Muscle layer of colon (tissue), 2 donors: Measurements from ENCODE around the gene MAN1C1.

Experiments
- H3K27ac ChIP-seq: one replicate; pipeline ENCODE4 v1.7.0; 2013; ENCODE audit warnings: low read depth, mild to moderate bottlenecking, low read length, moderate library complexity
- H3K27me3 ChIP-seq, 2 donors: one replicate each; pipeline ENCODE4 v1.7.0; 2013; ENCODE audit warnings: low read length in 2 of 2, mild to moderate bottlenecking in 2 of 2; ENCODE audit not compliant: insufficient read depth in 2 of 2, control insufficient read depth in 1 of 2
- H3K36me3 ChIP-seq: one replicate; pipeline ENCODE4 v1.7.0; 2013; ENCODE audit warnings: mild to moderate bottlenecking, low read length; ENCODE audit not compliant: insufficient read depth
- H3K4me1 ChIP-seq: one replicate; pipeline ENCODE4 v1.7.0; 2013; ENCODE audit warnings: mild to moderate bottlenecking, low read length; ENCODE audit not compliant: insufficient read depth
- H3K4me3 ChIP-seq, 2 donors: one replicate each; pipeline ENCODE4 v1.7.0; 2013; ENCODE audit warnings: low read length in 2 of 2, low read depth in 1 of 2, mild to moderate bottlenecking in 1 of 2, moderate library complexity in 1 of 2
- H3K9ac ChIP-seq: one replicate; pipeline ENCODE4 v1.7.0; 2013; ENCODE audit warnings: low read length
- H3K9me3 ChIP-seq: one replicate; pipeline ENCODE4 v1.7.0; 2013; ENCODE audit warnings: mild to moderate bottlenecking, low read length
- donor health status: abdominal sarcoma.
- donor health status: Adenocarcinoma of cecum.

Gene MAN1C1

DNA sequence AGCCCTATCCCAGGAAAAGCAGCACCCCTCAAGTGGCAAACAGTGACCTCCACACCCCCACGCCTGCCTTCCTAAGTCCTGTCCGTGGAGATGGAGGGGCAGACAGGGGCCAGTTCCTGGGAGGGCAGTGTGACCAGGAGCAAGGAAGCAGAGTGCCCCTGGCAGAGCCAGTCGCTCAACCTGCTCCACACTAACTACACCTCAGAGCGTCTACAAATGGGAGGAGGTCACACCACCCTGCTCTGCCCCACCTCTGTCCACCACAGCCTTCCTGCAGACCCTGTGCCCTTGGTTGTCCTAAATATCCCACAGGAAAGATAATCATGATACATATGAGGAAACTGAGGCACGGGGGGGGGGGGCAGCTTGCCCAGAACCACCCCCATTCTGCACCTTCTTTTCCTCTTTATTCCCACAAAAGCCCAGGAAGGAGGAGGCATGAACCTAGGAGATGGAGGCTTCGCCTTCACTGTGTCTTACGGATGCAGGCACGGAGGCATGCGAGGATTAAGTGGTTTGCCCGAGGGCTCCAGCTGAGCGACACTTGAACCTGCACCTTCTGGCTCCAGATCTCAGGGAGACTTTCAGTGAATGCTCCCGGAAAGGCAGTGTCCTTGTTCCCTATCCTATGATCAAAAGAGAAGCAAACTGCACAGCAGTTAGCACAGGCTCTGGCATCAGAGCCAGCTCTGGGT is 140.7 kb downstream of the MAN1C1 start:
- Histone ChIP-seq H3K27ac (no peak overlapping the region), H3K36me3 (peaks cover 16% of the 10 kb centered on the region), H3K27me3 (no peaks in the 10 kb centered on the region), H3K9ac (no peak overlapping the region), H3K9me3 (no peaks in the 10 kb centered on the region), H3K4me3 (no peak overlapping the region), H3K4me1 (peaks cover 15% of the 10 kb centered on the region)

DNA sequence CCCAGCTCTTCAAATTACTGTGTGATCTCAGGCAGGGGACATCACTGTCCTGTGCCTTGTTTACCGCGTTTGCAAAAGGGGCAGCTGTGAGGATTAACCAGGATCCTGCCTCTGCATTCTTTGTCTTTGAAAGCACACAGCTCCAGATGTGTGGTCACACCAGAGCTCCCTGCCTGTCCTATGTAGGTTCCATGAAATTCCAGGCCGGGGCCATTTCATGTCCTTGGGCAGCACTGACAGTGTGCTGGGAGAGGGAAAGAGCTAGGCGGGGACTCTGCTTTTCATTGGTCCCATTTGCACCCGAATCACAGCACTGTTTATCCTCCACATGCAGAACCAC is 141.2 kb downstream of the MAN1C1 start:
- Histone ChIP-seq H3K9me3 (no peaks in the 10 kb centered on the region), H3K36me3 (peaks cover 16% of the 10 kb centered on the region), H3K4me3 (no peak overlapping the region), H3K27ac (no peak overlapping the region), H3K27me3 (no peaks in the 10 kb centered on the region), H3K4me1 (peaks cover 15% of the 10 kb centered on the region), H3K9ac (no peak overlapping the region)

- Histone ChIP-seq H3K36me3 (peaks cover 17% of the 10 kb centered on the region), H3K4me1 (peaks cover 13% of the 10 kb centered on the region), H3K9ac (no peak overlapping the region), H3K4me3 (no peak overlapping the region), H3K9me3 (no peaks in the 10 kb centered on the region), H3K27ac (no peak overlapping the region), H3K27me3 (no peaks in the 10 kb centered on the region)
These were observed 142.0 kb downstream of the MAN1C1 start for GRCh38 chr1:25758466-25759070.

DNA sequence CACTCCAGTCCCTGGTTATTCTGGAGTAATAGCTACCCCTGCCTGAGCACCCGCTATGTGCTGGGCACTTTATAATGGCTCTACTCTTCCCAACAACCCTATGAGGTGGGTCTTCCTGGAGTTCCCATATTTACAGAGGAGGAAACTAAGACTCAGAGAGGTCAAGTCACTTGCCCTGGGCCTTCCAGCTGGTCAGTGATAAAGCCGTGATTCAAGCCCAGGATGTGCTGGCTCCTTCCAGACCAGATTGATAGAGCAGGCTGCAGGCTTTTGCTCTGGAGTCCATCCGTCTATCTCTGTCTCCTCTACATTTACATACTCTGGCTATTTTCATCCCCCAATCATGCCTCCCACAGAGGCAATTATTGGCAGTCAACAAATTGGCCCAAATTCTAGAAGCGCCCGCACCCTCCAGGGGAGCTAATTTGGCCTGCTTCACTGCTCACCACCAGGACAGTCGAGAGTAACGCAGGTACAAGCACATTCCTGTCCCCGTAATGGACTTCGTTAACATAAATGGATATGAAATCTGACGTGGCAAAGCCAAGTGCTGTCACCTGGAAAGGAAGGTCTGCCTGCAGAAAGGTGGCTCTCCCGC is 143.6 kb downstream of the MAN1C1 start:
- Histone ChIP-seq H3K9me3 (no peaks in the 10 kb centered on the region), H3K27ac (no peak overlapping the region), H3K4me1 (no peaks in the 10 kb centered on the region), H3K4me3 (no peak overlapping the region), H3K9ac (no peak overlapping the region), H3K27me3 (no peaks in the 10 kb centered on the region), H3K36me3 (peaks cover 16% of the 10 kb centered on the region)

DNA sequence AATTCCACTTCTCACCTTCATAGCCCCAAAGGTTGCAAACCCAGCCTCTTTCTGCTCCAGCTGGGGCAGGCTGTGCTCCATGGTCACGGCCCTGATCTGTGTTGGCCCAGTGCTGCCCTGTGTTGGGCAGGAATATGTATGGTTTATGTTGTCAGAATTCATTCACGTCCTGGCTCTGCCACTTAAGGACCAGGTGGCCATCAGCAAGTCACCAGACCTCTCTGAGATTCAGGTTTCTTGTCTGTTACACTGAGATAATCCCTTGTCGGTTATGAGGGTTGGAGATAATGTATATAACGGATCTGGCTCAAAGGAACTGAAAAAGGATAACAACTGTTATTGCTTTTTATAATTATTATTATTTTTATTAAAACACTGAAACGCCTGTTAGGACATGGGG is 144.3 kb downstream of the MAN1C1 start:
- Histone ChIP-seq H3K36me3 (peaks cover 12% of the 10 kb centered on the region), H3K27ac (no peak overlapping the region), H3K9me3 (no peaks in the 10 kb centered on the region), H3K4me3 (no peak overlapping the region), H3K27me3 (no peaks in the 10 kb centered on the region), H3K4me1 (no peaks in the 10 kb centered on the region), H3K9ac (no peak overlapping the region)

DNA sequence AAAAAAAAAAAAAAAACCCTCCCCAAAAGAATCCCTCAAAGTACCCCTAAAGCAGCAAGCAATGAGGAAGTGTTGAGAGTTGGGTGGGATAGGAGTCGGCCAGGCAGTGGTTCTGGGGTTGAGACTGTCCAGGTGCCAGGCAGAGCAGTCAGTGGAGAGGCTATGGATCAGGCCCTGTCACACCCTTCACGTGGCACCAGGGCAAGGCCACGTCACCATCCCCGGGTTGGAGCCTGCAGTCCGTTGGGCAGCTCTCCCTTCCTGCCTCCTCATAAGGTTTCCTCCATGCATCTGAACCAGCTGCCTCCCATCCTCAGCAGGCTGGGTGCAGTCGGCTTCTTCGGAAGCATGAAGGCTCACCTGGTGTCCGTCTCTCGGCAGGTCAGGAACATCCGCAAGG is 146.9 kb downstream of the MAN1C1 start:
- no peak overlapping the region for H3K4me3 ChIP-seq
- no peak overlapping the region for H3K27ac ChIP-seq
- H3K36me3 ChIP-seq: peaks cover 10% of the 10 kb centered on the region
- H3K4me1 ChIP-seq: no peaks in the 10 kb centered on the region
- no peaks in the 10 kb centered on the region for H3K27me3 ChIP-seq
- no peak overlapping the region for H3K9ac ChIP-seq
- no peaks in the 10 kb centered on the region for H3K9me3 ChIP-seq

- no peaks in the 10 kb centered on the region for H3K27me3 ChIP-seq
- H3K9me3 ChIP-seq: no peaks in the 10 kb centered on the region
- peaks cover 6% of the 10 kb centered on the region for H3K36me3 ChIP-seq
- H3K9ac ChIP-seq: no peak overlapping the region
- H3K27ac ChIP-seq: no peak overlapping the region
- peaks cover 2% of the 10 kb centered on the region for H3K4me1 ChIP-seq
- no peak overlapping the region for H3K4me3 ChIP-seq
These were observed 148.7 kb downstream of the MAN1C1 start for GRCh38 chr1:25765136-25765922.

DNA sequence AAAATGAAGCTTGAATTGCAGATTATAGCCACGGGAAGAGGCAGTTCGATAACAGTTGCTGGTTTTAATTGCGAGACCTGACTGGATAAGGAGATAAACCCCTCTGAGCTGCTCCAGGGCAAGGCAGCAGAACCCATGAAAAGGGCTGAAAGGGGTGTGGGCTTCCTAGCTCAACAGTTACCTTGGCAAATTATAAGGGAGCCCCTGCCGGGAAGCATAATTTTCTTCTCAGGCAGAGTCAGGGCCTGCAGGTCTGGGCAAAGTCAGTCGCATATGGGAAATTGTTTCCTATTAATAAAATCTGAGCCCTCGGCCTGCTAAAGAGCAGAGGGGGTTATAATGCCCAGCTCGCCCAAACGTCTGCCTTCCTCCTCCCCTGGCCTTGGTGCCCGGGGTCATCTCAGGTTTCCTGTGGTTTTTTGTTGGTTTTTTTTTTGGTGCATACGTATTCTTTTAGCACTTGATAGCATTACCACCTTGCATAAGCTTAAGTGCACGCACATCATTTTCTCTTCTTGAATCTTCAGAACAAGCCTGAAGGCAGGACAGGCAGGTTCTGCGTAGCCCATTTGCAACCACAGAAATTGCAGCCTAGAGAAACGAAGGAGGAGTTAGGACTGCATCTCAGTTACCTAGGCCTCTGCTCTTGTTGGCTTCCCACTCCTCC is 149.5 kb downstream of the MAN1C1 start:
- no peak overlapping the region for H3K27ac ChIP-seq
- H3K9ac ChIP-seq: no peak overlapping the region

GRCh38 chr1:25766721-25767436 is 150.3 kb downstream of the MAN1C1 start:
- no peaks in the 10 kb centered on the region for H3K9me3 ChIP-seq
- H3K27ac ChIP-seq: no peak overlapping the region
- peaks cover 6% of the 10 kb centered on the region for H3K36me3 ChIP-seq
- no peaks in the 10 kb centered on the region for H3K27me3 ChIP-seq
- H3K9ac ChIP-seq: no peak overlapping the region
- no peak overlapping the region for H3K4me3 ChIP-seq
- H3K4me1 ChIP-seq: peaks cover 12% of the 10 kb centered on the region

More for the DNA sequence above, 149.5 kb downstream of the MAN1C1 start:
- Histone ChIP-seq H3K27me3 (no peaks in the 10 kb centered on the region), H3K9me3 (no peaks in the 10 kb centered on the region), H3K36me3 (peaks cover 6% of the 10 kb centered on the region), H3K4me3 (no peak overlapping the region), H3K4me1 (peaks cover 9% of the 10 kb centered on the region)

GRCh38 chr1:25767437-25767770 is 150.8 kb downstream of the MAN1C1 start:
- no peaks in the 10 kb centered on the region for H3K9me3 ChIP-seq
- H3K4me1 ChIP-seq: peaks cover 12% of the 10 kb centered on the region
- H3K4me3 ChIP-seq: no peak overlapping the region
- peaks cover 6% of the 10 kb centered on the region for H3K36me3 ChIP-seq
- no peak overlapping the region for H3K27ac ChIP-seq
- H3K27me3 ChIP-seq: no peaks in the 10 kb centered on the region
- no peak overlapping the region for H3K9ac ChIP-seq

GRCh38 chr1:25768999-25769398 is 152.4 kb downstream of the MAN1C1 start:
- Histone ChIP-seq H3K4me1 (peaks cover 13% of the 10 kb centered on the region), H3K9ac (no peak overlapping the region)

More at GRCh38 chr1:25768999-25769398, 152.4 kb downstream of the MAN1C1 start:
- Histone ChIP-seq H3K9me3 (no peaks in the 10 kb centered on the region), H3K36me3 (peaks cover under 1% of the 10 kb centered on the region), H3K27me3 (no peaks in the 10 kb centered on the region), H3K27ac (no peak overlapping the region), H3K4me3 (no peak overlapping the region)
